Suprapubic skin (tissue), 4 donors: ENCODE results near the gene GLRB. TPM values are rescaled to one million over a fixed set of nuclear protein-coding genes. Genes with fewer than 3 reads are reported as not detected.

ENCODE experiments used
- DNase-seq, 2 donors: peaks; one replicate each; pipeline ENCODE4 v3.0.0-alpha.2; 2019; ENCODE audit warnings: low spot score in 2 of 2
- H3K27ac ChIP-seq: fragments of 200-600 bp; sonication (generic); one replicate; pipeline ENCODE4 v1.5.1; 2019
- H3K27me3 ChIP-seq: fragments of 200-600 bp; sonication (generic); one replicate; pipeline ENCODE4 v1.5.1; 2019
- H3K36me3 ChIP-seq: fragments of 200-600 bp; sonication (generic); one replicate; pipeline ENCODE4 v1.5.1; 2019
- H3K4me1 ChIP-seq: fragments of 200-600 bp; sonication (generic); one replicate; pipeline ENCODE4 v1.5.1; 2019
- H3K4me3 ChIP-seq: fragments of 200-600 bp; sonication (generic); one replicate; pipeline ENCODE4 v1.5.1; 2019; ENCODE audit warnings: mild to moderate bottlenecking
- H3K9me3 ChIP-seq: fragments of 200-600 bp; sonication (generic); one replicate; pipeline ENCODE4 v1.5.1; 2019
- CTCF ChIP-seq, 2 donors: fragments of 200-600 bp in 1 of 2; fragments of 450-650 bp in 1 of 2; sonication (generic) in 1 of 2; IDR thresholded peaks; one replicate each; pipeline ENCODE4 v1.5.1; 2016 to 2019; ENCODE audit warnings: antibody characterized with exemption in 2 of 2, mild to moderate bottlenecking in 1 of 2, moderate library complexity in 1 of 2
- EP300 ChIP-seq: sonication (generic); formaldehyde crosslinking; IDR thresholded peaks from one replicate; pipeline ENCODE4 v1.6.1; 2017; ENCODE audit warnings: antibody characterized with exemption
- POLR2A ChIP-seq, 2 donors: fragments of 450-650 bp; IDR thresholded peaks; one replicate each; pipeline ENCODE4 v1.6.1; 2017; ENCODE audit warnings: antibody characterized with exemption in 2 of 2, mild to moderate bottlenecking in 2 of 2, moderate library complexity in 2 of 2
- POLR2AphosphoS5 ChIP-seq, 3 donors: sonication (generic); formaldehyde crosslinking; IDR thresholded peaks; one replicate each; pipeline ENCODE4 v1.6.1; 2017; ENCODE audit warnings: antibody characterized with exemption in 3 of 3
- WGBS: methylation state at CpG from one replicate; pipeline ENCODE4 v1.1.5; 2018; 5-methylcytosine and 5-hydroxymethylcytosine counted together
- total RNA-seq, 4 donors: library from RNA; depleted of rRNA; stranded (reverse); fragments of >200 nt; gene quantifications; one replicate each; pipeline ENCODE4 v1.1.0, GENCODE V29; 2016

The GLRB gene
- 1 to 10 TPM in 3 of 4 donors, under 1 TPM in 1; 0.87 to 4.3 (median 3.7) TPM for total RNA-seq

- Histone ChIP-seq H3K27ac (peak within 1 kb of the TSS; percentile 60), H3K27me3 (peaks cover 11% of the 10 kb centered on the region), H3K36me3 (no peaks in the 10 kb centered on the region), H3K9me3 (no peaks in the 10 kb centered on the region), H3K4me1 (peaks cover 13% of the 10 kb centered on the region), H3K4me3 (peak within 1 kb of the TSS; percentile 72)
- WGBS, result 2% methylated on average over 44 of the region's 84 CpGs
- DNase-seq, result peak in 1 of 2 donors; percentile 68
- TF ChIP-seq POLR2A (IDR thresholded peaks at IDR 0.05), result no peak
Measured at GRCh38 chr4:157075811-157076577, at the start of gene GLRB. Gene GLRB (plus strand): TSS chr4:157076150. CDS start chr4:157078025, 1,875 bp downstream.

GRCh38 chr4:157035471-157035870 lies 40.5 kb upstream of the GLRB start:
- no peak for DNase-seq
- no peaks in the 10 kb centered on the region for H3K9me3 ChIP-seq

GRCh38 chr4:157040405-157040804 lies 35.5 kb upstream of the GLRB start:
- no peak for DNase-seq
- Histone ChIP-seq H3K27ac (no peak overlapping the region), H3K9me3 (no peaks in the 10 kb centered on the region), H3K36me3 (no peaks in the 10 kb centered on the region), H3K27me3 (no peaks in the 10 kb centered on the region), H3K4me3 (no peak overlapping the region), H3K4me1 (no peaks in the 10 kb centered on the region)
- TF ChIP-seq EP300 (no peak), POLR2AphosphoS5 (IDR thresholded peaks at IDR 0.05) (no peak), POLR2A (IDR thresholded peaks at IDR 0.05) (no peak), CTCF (IDR thresholded peaks at IDR 0.05) (no peak)

More at GRCh38 chr4:157035471-157035870, 40.5 kb upstream of the GLRB start:
- Histone ChIP-seq H3K4me3 (no peak overlapping the region), H3K27me3 (no peaks in the 10 kb centered on the region), H3K27ac (no peak overlapping the region), H3K4me1 (no peaks in the 10 kb centered on the region), H3K36me3 (no peaks in the 10 kb centered on the region)
- TF ChIP-seq EP300 (no peak), CTCF (IDR thresholded peaks at IDR 0.05) (no peak), POLR2AphosphoS5 (IDR thresholded peaks at IDR 0.05) (no peak), POLR2A (IDR thresholded peaks at IDR 0.05) (no peak)

- Histone ChIP-seq H3K9me3 (no peaks in the 10 kb centered on the region), H3K36me3 (no peaks in the 10 kb centered on the region), H3K4me3 (no peak overlapping the region), H3K27me3 (no peaks in the 10 kb centered on the region), H3K27ac (no peak overlapping the region), H3K4me1 (no peaks in the 10 kb centered on the region)
- no peak for DNase-seq
- WGBS, result 57% methylated on average over 2 of the region's 2 CpGs
- TF ChIP-seq CTCF (IDR thresholded peaks at IDR 0.05), result no peak
- TF ChIP-seq POLR2AphosphoS5 (IDR thresholded peaks at IDR 0.05), result no peak
- no peak for TF ChIP-seq EP300
- TF ChIP-seq POLR2A (IDR thresholded peaks at IDR 0.05), result no peak
Measured at GRCh38 chr4:157043131-157043530, 32.8 kb upstream of the GLRB start.

GRCh38 chr4:157045507-157046127 lies 30.3 kb upstream of the GLRB start:
- DNase-seq, result no peak
- TF ChIP-seq POLR2A (IDR thresholded peaks at IDR 0.05) (no peak), EP300 (no peak), CTCF (IDR thresholded peaks at IDR 0.05) (peak; percentile 61 to 64), POLR2AphosphoS5 (IDR thresholded peaks at IDR 0.05) (no peak)
- H3K4me1 ChIP-seq, result no peaks in the 10 kb centered on the region
- H3K27ac ChIP-seq, result no peak overlapping the region
- H3K27me3 ChIP-seq, result no peaks in the 10 kb centered on the region
- 33% methylated on average over 2 of the region's 2 CpGs for WGBS
- no peaks in the 10 kb centered on the region for H3K36me3 ChIP-seq
- H3K9me3 ChIP-seq, result no peaks in the 10 kb centered on the region
- H3K4me3 ChIP-seq, result no peak overlapping the region
